ENCODE results near the gene FGGY.

- TF ChIP-seq CDX4 (CRISPR knock-in tag; IDR thresholded peaks at IDR 0.05; ENCODE audit: borderline replicate concordance) = no peak
- no peak for TF ChIP-seq ZSCAN18 (CRISPR knock-in tag; IDR thresholded peaks at IDR 0.05)
- TF ChIP-seq CTCF (IDR thresholded peaks at IDR 0.05) = no peak
- TF ChIP-seq JUN (CRISPR knock-in tag; IDR thresholded peaks at IDR 0.05) = no peak
- TF ChIP-seq ATF2 (CRISPR knock-in tag; IDR thresholded peaks at IDR 0.05; ENCODE audit: borderline replicate concordance, low read depth) = no peak
- no peak for TF ChIP-seq CREB1 (CRISPR knock-in tag; IDR thresholded peaks at IDR 0.05)
- TF ChIP-seq SOX15 (CRISPR knock-in tag; IDR thresholded peaks at IDR 0.05) = no peak
- no peak for TF ChIP-seq FOXJ3 (CRISPR knock-in tag; IDR thresholded peaks at IDR 0.05; ENCODE audit: borderline replicate concordance)
- no peak for TF ChIP-seq SMAD3 (CRISPR knock-in tag; IDR thresholded peaks at IDR 0.05; ENCODE audit: borderline replicate concordance)
- no peak for TF ChIP-seq ZNF416 (CRISPR knock-in tag; IDR thresholded peaks at IDR 0.05)
- TF ChIP-seq AFF4 (CRISPR knock-in tag; IDR thresholded peaks at IDR 0.05; ENCODE audit: borderline replicate concordance) = no peak
Measured at GRCh38 chr1:59569198-59569597, 272.3 kb downstream of the FGGY start.

All from WTC11 (cell line).